Mononuclear cell (primary cell): ENCODE results near the gene FBXL7. TPM values are rescaled to one million over a fixed set of nuclear protein-coding genes. Genes with fewer than 3 reads are reported as not detected.

ENCODE experiments used
- H3K27me3 ChIP-seq: 2 replicates; pipeline ENCODE4 v1.6.0; 2011; ENCODE audit warnings: low read length, control low read depth; ENCODE audit not compliant: insufficient read depth
- H3K4me1 ChIP-seq: 2 replicates; pipeline ENCODE4 v1.5.1; 2011; ENCODE audit warnings: mild to moderate bottlenecking, low read length, control low read depth; ENCODE audit not compliant: insufficient read depth
- H3K4me3 ChIP-seq: 2 replicates; pipeline ENCODE4 v1.5.1; 2011; ENCODE audit warnings: mild to moderate bottlenecking, low read length, moderate library complexity
- H3K9me3 ChIP-seq: 2 replicates; pipeline ENCODE4 v1.5.1; 2011; ENCODE audit warnings: low read depth, mild to moderate bottlenecking, control low read depth, low read length
- total RNA-seq: library from RNA; depleted of rRNA; stranded (reverse); fragments of >200 nt; gene quantifications from one replicate; pipeline ENCODE4 v1.2.3, GENCODE V29; 2012

Gene FBXL7
- total RNA-seq, 1 donor: not detected

GRCh38 chr5:15595929-15596328, 95.9 kb downstream of the FBXL7 start:
- Histone ChIP-seq H3K4me1 (no peaks in the 10 kb centered on the region), H3K9me3 (no peaks in the 10 kb centered on the region), H3K27me3 (no peaks in the 10 kb centered on the region), H3K4me3 (no peak overlapping the region)

- Histone ChIP-seq H3K9me3 (no peaks in the 10 kb centered on the region), H3K4me3 (no peak overlapping the region), H3K4me1 (no peaks in the 10 kb centered on the region), H3K27me3 (no peaks in the 10 kb centered on the region)
Measured at GRCh38 chr5:15596936-15597335, 97.0 kb downstream of the FBXL7 start.

- no peak overlapping the region for H3K4me3 ChIP-seq
- no peaks in the 10 kb centered on the region for H3K4me1 ChIP-seq
- H3K27me3 ChIP-seq: no peaks in the 10 kb centered on the region
- H3K9me3 ChIP-seq: no peaks in the 10 kb centered on the region
Measured at GRCh38 chr5:15597804-15598203, 97.8 kb downstream of the FBXL7 start.

GRCh38 chr5:15598294-15598902, 98.4 kb downstream of the FBXL7 start:
- Histone ChIP-seq H3K9me3 (no peaks in the 10 kb centered on the region), H3K27me3 (no peaks in the 10 kb centered on the region), H3K4me1 (no peaks in the 10 kb centered on the region), H3K4me3 (no peak overlapping the region)

GRCh38 chr5:15600035-15600434, 100.1 kb downstream of the FBXL7 start:
- Histone ChIP-seq H3K9me3 (no peaks in the 10 kb centered on the region), H3K27me3 (no peaks in the 10 kb centered on the region), H3K4me1 (no peaks in the 10 kb centered on the region), H3K4me3 (no peak overlapping the region)

- Histone ChIP-seq H3K4me1 (no peaks in the 10 kb centered on the region), H3K27me3 (no peaks in the 10 kb centered on the region), H3K9me3 (no peaks in the 10 kb centered on the region), H3K4me3 (no peak overlapping the region)
Measured at GRCh38 chr5:15601274-15601673, 101.3 kb downstream of the FBXL7 start.

- Histone ChIP-seq H3K27me3 (no peaks in the 10 kb centered on the region), H3K4me1 (no peaks in the 10 kb centered on the region), H3K9me3 (no peaks in the 10 kb centered on the region), H3K4me3 (no peak overlapping the region)
Measured at GRCh38 chr5:15601853-15602252, 101.9 kb downstream of the FBXL7 start.

GRCh38 chr5:15604986-15605385, 105.0 kb downstream of the FBXL7 start:
- no peaks in the 10 kb centered on the region for H3K4me1 ChIP-seq
- no peak overlapping the region for H3K4me3 ChIP-seq
- H3K27me3 ChIP-seq: no peaks in the 10 kb centered on the region
- H3K9me3 ChIP-seq: no peaks in the 10 kb centered on the region

GRCh38 chr5:15606197-15606596, 106.2 kb downstream of the FBXL7 start:
- Histone ChIP-seq H3K9me3 (no peaks in the 10 kb centered on the region), H3K27me3 (no peaks in the 10 kb centered on the region), H3K4me3 (no peak overlapping the region), H3K4me1 (no peaks in the 10 kb centered on the region)

GRCh38 chr5:15607076-15607475, 107.1 kb downstream of the FBXL7 start:
- Histone ChIP-seq H3K9me3 (no peaks in the 10 kb centered on the region), H3K4me1 (no peaks in the 10 kb centered on the region), H3K4me3 (no peak overlapping the region), H3K27me3 (no peaks in the 10 kb centered on the region)

- no peaks in the 10 kb centered on the region for H3K27me3 ChIP-seq
- H3K9me3 ChIP-seq: no peaks in the 10 kb centered on the region
- H3K4me1 ChIP-seq: no peaks in the 10 kb centered on the region
- no peak overlapping the region for H3K4me3 ChIP-seq
Measured at GRCh38 chr5:15609076-15609725, 109.2 kb downstream of the FBXL7 start.

GRCh38 chr5:15610216-15610615, 110.2 kb downstream of the FBXL7 start:
- no peak overlapping the region for H3K4me3 ChIP-seq
- H3K4me1 ChIP-seq: no peaks in the 10 kb centered on the region
- H3K27me3 ChIP-seq: no peaks in the 10 kb centered on the region
- no peaks in the 10 kb centered on the region for H3K9me3 ChIP-seq

GRCh38 chr5:15611008-15611407, 111.0 kb downstream of the FBXL7 start:
- no peaks in the 10 kb centered on the region for H3K4me1 ChIP-seq
- no peaks in the 10 kb centered on the region for H3K27me3 ChIP-seq
- H3K4me3 ChIP-seq: no peak overlapping the region
- no peaks in the 10 kb centered on the region for H3K9me3 ChIP-seq

- Histone ChIP-seq H3K4me3 (no peak overlapping the region), H3K27me3 (no peaks in the 10 kb centered on the region), H3K4me1 (no peaks in the 10 kb centered on the region), H3K9me3 (no peaks in the 10 kb centered on the region)
Measured at GRCh38 chr5:15612915-15613635, 113.1 kb downstream of the FBXL7 start.

GRCh38 chr5:15614679-15615078, 114.7 kb downstream of the FBXL7 start:
- Histone ChIP-seq H3K4me3 (no peak overlapping the region), H3K9me3 (no peaks in the 10 kb centered on the region), H3K27me3 (no peaks in the 10 kb centered on the region), H3K4me1 (no peaks in the 10 kb centered on the region)

- Histone ChIP-seq H3K27me3 (no peaks in the 10 kb centered on the region), H3K9me3 (no peaks in the 10 kb centered on the region), H3K4me3 (no peak overlapping the region), H3K4me1 (no peaks in the 10 kb centered on the region)
Measured at GRCh38 chr5:15615859-15616258, 115.9 kb downstream of the FBXL7 start.
